Adipocyte (in vitro differentiated cells): ENCODE measurements around the gene KRTAP1-3.

Experiments
- DNase-seq: peaks from one replicate; pipeline ENCODE4 v3.0.0-alpha.2; 2015; ENCODE audit warnings: low read depth
- H3K27me3 ChIP-seq: replicated peaks from 2 replicates; pipeline ENCODE4 v1.7.0; 2013; ENCODE audit warnings: mild to moderate bottlenecking, low read length, moderate library complexity; ENCODE audit not compliant: control insufficient read depth, insufficient read depth
- H3K36me3 ChIP-seq: 2 replicates; pipeline ENCODE4 v1.7.0; 2013; ENCODE audit warnings: low read length, mild to moderate bottlenecking, moderate library complexity; ENCODE audit not compliant: control insufficient read depth, insufficient read depth, severe bottlenecking
- H3K4me1 ChIP-seq: 2 replicates; pipeline ENCODE4 v1.7.0; 2013; ENCODE audit warnings: mild to moderate bottlenecking, low read length, moderate library complexity; ENCODE audit not compliant: control insufficient read depth, insufficient read depth
- H3K4me3 ChIP-seq: 2 replicates; pipeline ENCODE4 v1.7.0; 2013; ENCODE audit warnings: mild to moderate bottlenecking, low read length, moderate library complexity
- H3K9ac ChIP-seq: 2 replicates; pipeline ENCODE4 v1.7.0; 2013; ENCODE audit warnings: mild to moderate bottlenecking, low read length, moderate library complexity
- H3K9me3 ChIP-seq: 2 replicates; pipeline ENCODE4 v1.7.0; 2013; ENCODE audit warnings: mild to moderate bottlenecking, low read length, moderate library complexity; ENCODE audit not compliant: control insufficient read depth

The KRTAP1-3 gene

DNA sequence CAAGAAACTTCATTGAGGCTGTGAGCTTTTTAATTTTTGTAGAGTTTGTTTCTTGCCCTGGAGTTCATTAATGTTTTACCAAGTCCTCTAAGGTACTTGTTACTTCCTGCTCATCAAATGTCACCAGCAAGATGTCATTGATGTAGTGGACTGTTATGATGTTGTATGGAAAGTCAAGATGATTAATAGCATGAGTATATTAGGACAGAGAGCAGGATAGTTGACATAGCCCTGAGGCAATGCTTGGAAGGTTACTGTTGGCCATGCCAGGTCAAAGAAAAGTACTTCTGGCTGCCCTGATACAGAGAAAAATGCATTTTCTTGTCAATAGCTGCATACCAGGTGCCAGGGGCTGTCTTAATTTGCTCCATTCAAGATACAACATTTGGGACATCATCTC is 14.3 kb downstream of the KRTAP1-3 start:
- Histone ChIP-seq H3K27me3 (no peaks in the 10 kb centered on the region), H3K9me3 (peaks cover 5% of the 10 kb centered on the region), H3K36me3 (no peaks in the 10 kb centered on the region), H3K9ac (no peak overlapping the region), H3K4me1 (peaks cover 17% of the 10 kb centered on the region), H3K4me3 (no peak overlapping the region)
- DNase-seq = no peak

- H3K36me3 ChIP-seq = no peaks in the 10 kb centered on the region
- H3K9ac ChIP-seq = no peak overlapping the region
- H3K4me3 ChIP-seq = no peak overlapping the region
- no peak for DNase-seq
- H3K27me3 ChIP-seq = no peaks in the 10 kb centered on the region
- H3K4me1 ChIP-seq = peaks cover 14% of the 10 kb centered on the region
- peaks cover 5% of the 10 kb centered on the region for H3K9me3 ChIP-seq
Measured at GRCh38 chr17:41019415-41019814, 15.3 kb downstream of the KRTAP1-3 start.

DNA sequence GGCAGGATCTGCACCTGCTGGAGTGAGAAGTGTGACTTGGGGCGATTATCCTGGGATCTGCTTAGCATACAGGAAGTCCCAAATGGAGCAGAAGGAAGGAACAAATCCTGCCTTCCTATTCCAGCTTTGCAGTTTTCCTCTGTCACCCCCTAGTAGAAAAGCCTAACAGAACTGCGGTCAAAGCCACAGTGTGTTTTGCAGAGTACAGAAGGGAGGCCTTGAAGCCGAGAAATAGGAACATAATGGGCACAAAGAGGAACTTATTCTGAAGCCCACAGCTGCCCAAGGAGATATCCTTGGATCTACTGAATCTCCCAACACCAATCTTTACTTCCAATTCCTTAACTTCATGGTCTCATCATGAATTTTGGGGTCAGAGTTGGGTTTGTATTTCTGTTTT is 16.1 kb downstream of the KRTAP1-3 start:
- no peaks in the 10 kb centered on the region for H3K27me3 ChIP-seq
- H3K4me3 ChIP-seq = no peak overlapping the region
- no peak overlapping the region for H3K9ac ChIP-seq
- peaks cover 5% of the 10 kb centered on the region for H3K9me3 ChIP-seq
- no peaks in the 10 kb centered on the region for H3K36me3 ChIP-seq
- peaks cover 18% of the 10 kb centered on the region for H3K4me1 ChIP-seq
- DNase-seq = no peak

GRCh38 chr17:41016578-41017215 is 18.0 kb downstream of the KRTAP1-3 start:
- DNase-seq = no peak
- Histone ChIP-seq H3K9ac (no peak overlapping the region), H3K4me1 (peaks cover 21% of the 10 kb centered on the region), H3K27me3 (no peaks in the 10 kb centered on the region), H3K36me3 (no peaks in the 10 kb centered on the region), H3K9me3 (peaks cover 5% of the 10 kb centered on the region), H3K4me3 (no peak overlapping the region)

- no peak for DNase-seq
- H3K9ac ChIP-seq = no peak overlapping the region
- H3K4me1 ChIP-seq = peaks cover 21% of the 10 kb centered on the region
- H3K36me3 ChIP-seq = no peaks in the 10 kb centered on the region
- no peaks in the 10 kb centered on the region for H3K27me3 ChIP-seq
- no peak overlapping the region for H3K4me3 ChIP-seq
- H3K9me3 ChIP-seq = no peaks in the 10 kb centered on the region
Measured at GRCh38 chr17:41015454-41015853, 19.2 kb downstream of the KRTAP1-3 start.

DNA sequence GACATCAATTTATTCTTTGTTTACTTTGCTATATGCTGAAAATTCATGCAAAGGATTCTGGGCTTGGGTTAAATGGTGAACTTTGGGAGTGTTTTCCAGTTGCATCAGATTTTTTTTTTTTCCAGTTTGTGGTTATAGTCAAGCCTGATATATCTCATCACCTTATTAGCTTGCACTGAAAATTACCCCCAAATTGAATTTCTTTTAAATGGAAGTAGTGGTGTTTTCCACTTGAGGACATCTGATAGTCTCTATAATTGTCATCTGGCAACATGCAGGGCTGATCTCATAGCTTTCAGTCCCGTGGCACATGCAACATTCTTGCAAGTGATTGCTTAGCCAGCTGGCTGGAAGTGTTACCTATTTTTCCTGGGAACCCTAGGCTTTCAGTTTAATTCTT is 21.1 kb downstream of the KRTAP1-3 start:
- peaks cover 24% of the 10 kb centered on the region for H3K4me1 ChIP-seq
- H3K9me3 ChIP-seq = no peaks in the 10 kb centered on the region
- H3K4me3 ChIP-seq = no peak overlapping the region
- peak; percentile 65 for DNase-seq
- H3K9ac ChIP-seq = no peak overlapping the region
- no peaks in the 10 kb centered on the region for H3K36me3 ChIP-seq
- no peaks in the 10 kb centered on the region for H3K27me3 ChIP-seq

GRCh38 chr17:41013181-41013580 is 21.5 kb downstream of the KRTAP1-3 start:
- Histone ChIP-seq H3K9ac (no peak overlapping the region), H3K4me3 (no peak overlapping the region), H3K27me3 (no peaks in the 10 kb centered on the region), H3K9me3 (no peaks in the 10 kb centered on the region), H3K4me1 (peaks cover 22% of the 10 kb centered on the region), H3K36me3 (no peaks in the 10 kb centered on the region)
- no peak for DNase-seq

DNA sequence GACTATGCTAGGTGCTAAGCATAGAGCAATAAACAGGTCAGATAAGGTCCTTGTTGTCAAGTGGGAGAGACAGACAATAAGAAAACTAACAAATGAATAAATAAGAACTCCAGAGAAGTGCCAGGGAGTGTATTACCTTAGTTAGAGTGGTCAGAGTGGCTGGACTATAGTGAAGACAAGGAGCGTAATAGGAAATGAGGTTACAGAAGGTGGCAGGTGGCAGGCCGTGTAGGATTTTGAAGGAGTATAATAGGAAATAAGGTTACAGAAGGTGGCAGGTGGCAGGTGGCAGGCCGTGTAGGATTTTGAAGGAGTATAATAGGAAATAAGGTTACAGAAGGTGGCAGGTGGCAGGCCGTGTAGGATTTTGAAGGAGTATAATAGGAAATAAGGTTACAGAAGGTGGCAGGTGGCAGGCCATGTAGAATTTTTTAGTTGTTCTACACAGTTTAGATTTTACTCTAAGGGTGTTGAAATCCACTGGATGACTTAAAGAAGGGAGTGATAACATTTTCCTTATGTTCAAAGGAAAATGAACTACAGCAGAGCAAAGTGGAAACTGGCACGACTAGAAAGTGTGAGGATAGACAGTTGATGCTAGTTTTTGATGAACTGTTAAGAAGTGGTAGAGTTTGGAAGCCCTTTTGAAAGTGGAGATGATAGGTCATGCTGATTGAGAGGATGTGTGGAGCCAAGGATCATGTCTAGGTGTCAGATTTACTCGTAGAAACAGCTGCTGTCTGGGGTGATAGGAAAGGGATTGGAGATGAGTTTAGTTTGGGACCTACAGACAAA is 22.2 kb downstream of the KRTAP1-3 start:
- Histone ChIP-seq H3K9me3 (no peaks in the 10 kb centered on the region), H3K9ac (no peak overlapping the region), H3K4me1 (peaks cover 18% of the 10 kb centered on the region), H3K27me3 (no peaks in the 10 kb centered on the region), H3K36me3 (no peaks in the 10 kb centered on the region), H3K4me3 (no peak overlapping the region)
- DNase-seq = no peak

GRCh38 chr17:41010441-41010840 is 24.2 kb downstream of the KRTAP1-3 start:
- no peak overlapping the region for H3K9ac ChIP-seq
- DNase-seq = peak; percentile 72
- H3K4me3 ChIP-seq = no peak overlapping the region
- H3K4me1 ChIP-seq = peaks cover 13% of the 10 kb centered on the region
- H3K9me3 ChIP-seq = no peaks in the 10 kb centered on the region
- H3K27me3 ChIP-seq = no peaks in the 10 kb centered on the region
- H3K36me3 ChIP-seq = no peaks in the 10 kb centered on the region

DNA sequence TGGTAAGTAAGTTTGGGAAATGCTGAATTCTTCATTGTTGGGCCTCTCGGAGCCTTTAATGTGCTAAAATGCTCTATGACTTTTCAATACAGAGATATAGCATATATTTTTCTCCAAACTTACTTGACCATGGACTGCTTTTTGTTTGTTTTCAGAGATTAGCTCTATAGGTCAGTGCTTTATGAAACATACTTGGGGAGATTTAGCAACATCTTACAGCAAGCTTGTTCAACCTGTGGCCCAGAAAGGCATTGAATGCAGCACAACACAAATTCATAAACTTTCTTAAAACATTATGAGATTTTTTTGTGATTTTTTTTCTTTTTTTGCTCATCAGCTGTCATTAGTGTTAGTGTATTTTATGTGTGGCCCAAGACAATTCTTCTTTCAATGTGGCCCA is 24.7 kb downstream of the KRTAP1-3 start:
- Histone ChIP-seq H3K4me1 (peaks cover 10% of the 10 kb centered on the region), H3K4me3 (no peak overlapping the region), H3K36me3 (no peaks in the 10 kb centered on the region), H3K27me3 (no peaks in the 10 kb centered on the region), H3K9ac (no peak overlapping the region), H3K9me3 (no peaks in the 10 kb centered on the region)
- DNase-seq = peak; percentile 54

GRCh38 chr17:41009301-41009760 is 25.3 kb downstream of the KRTAP1-3 start:
- Histone ChIP-seq H3K9ac (no peak overlapping the region), H3K4me1 (peaks cover 10% of the 10 kb centered on the region), H3K4me3 (no peak overlapping the region), H3K27me3 (no peaks in the 10 kb centered on the region), H3K36me3 (no peaks in the 10 kb centered on the region), H3K9me3 (no peaks in the 10 kb centered on the region)
- no peak for DNase-seq
